Stimulated activated CD4-positive, alpha-beta T cell treated with anti-CD3 and anti-CD28 coated beads, Interleukin-4, amount 100 ng/mL, for 48 hours (primary cell): ENCODE data around the gene AOC2.

ENCODE experiments used
- DNase-seq, 2 donors: peaks; one replicate each; pipeline ENCODE4 v3.0.0-alpha.2; 2020; ENCODE audit warnings: low read depth in 2 of 2

The AOC2 gene, protein sequence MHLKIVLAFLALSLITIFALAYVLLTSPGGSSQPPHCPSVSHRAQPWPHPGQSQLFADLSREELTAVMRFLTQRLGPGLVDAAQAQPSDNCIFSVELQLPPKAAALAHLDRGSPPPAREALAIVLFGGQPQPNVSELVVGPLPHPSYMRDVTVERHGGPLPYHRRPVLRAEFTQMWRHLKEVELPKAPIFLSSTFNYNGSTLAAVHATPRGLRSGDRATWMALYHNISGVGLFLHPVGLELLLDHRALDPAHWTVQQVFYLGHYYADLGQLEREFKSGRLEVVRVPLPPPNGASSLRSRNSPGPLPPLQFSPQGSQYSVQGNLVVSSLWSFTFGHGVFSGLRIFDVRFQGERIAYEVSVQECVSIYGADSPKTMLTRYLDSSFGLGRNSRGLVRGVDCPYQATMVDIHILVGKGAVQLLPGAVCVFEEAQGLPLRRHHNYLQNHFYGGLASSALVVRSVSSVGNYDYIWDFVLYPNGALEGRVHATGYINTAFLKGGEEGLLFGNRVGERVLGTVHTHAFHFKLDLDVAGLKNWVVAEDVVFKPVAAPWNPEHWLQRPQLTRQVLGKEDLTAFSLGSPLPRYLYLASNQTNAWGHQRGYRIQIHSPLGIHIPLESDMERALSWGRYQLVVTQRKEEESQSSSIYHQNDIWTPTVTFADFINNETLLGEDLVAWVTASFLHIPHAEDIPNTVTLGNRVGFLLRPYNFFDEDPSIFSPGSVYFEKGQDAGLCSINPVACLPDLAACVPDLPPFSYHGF

DNA sequence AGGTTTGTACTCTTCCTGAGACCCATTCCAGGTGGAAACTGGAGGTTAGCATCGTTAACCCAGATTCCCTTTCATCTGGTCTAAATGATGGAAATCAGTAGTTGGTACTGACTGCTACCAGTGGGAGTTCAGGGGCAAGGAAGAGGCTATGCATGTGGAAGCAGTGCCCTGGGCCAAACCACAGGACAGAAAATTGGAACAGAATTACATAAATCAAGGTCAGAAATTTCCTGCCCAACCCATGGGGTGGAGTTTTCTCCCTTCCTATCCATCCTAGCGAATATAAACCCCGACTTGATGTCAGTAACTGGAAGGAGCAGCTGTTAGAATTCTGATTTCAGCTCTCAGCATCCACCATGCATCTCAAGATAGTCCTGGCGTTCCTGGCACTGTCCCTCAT lies at the start of gene AOC2:
TSS of gene AOC2 (plus strand) at position 310 of the 400 bp plus-strand sequence. CDS start at position 357, 47 bp downstream.
- DNase-seq, result no peak

DNA sequence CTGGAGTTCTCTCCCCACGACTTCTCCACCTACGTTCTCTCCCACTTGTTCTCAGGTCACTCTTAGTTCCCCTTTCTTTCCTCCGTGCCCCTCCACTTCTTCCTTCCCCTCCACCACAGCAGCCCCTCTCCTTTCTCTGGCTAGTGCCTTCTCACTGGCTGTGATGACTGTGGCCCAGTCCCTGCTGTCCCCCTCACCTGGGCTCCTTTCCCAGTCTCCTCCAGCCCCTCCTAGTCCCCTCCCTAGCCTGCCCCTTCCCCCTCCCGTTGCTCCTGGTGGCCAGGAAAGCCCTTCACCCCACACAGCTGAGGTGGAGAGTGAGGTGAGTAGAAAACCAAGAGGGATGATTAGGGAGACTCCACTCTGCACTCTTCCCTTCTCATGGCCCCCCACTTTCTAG lies 49.3 kb upstream of the AOC2 start:
- DNase-seq, result no peak

DNA sequence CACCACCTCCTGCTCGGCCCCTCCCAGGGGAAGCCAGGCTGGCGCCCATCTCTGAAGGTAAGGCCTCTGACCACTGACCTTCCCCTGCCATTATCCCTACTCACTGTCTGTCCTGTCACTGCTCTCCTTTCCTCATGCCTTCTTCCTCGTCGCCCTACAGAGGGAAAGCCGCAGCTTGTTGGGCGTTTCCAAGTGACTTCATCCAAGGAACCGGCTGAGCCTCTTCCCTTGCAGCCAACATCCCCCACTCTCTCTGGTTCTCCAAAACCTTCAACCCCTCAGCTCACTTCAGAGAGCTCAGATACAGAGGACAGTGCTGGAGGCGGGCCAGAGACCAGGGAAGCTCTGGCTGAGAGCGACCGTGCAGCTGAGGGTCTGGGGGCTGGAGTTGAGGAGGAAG lies 48.9 kb upstream of the AOC2 start:
- DNase-seq, result no peak

DNA sequence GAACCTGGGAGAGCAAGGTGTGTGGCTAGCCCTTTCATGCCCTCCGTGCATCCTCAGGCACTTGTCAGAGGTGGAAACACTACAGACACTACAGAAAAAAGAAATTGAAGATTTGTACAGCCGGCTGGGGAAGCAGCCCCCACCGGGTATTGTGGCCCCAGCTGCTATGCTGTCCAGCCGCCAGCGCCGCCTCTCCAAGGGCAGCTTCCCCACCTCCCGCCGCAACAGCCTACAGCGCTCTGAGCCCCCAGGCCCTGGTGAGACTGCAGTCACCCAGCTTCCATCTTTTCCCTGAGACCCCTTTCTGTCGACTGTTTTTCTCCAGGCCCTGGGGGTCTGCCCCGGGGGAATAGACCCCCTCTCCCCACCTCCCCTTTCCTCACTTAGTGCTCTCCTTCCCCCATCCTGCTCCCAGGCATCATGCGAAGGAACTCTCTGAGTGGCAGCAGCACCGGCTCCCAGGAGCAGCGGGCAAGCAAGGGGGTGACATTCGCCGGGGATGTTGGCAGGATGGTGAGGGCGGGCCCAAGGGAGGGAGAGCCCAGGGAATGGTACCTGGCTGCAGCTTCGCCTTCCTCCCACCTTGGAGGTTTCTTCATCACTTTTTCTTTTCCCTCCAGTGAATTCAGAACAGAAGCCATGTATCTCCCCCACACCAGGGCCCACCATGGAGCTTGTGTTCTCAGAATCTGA lies 48.2 kb upstream of the AOC2 start:
- no peak for DNase-seq

DNA sequence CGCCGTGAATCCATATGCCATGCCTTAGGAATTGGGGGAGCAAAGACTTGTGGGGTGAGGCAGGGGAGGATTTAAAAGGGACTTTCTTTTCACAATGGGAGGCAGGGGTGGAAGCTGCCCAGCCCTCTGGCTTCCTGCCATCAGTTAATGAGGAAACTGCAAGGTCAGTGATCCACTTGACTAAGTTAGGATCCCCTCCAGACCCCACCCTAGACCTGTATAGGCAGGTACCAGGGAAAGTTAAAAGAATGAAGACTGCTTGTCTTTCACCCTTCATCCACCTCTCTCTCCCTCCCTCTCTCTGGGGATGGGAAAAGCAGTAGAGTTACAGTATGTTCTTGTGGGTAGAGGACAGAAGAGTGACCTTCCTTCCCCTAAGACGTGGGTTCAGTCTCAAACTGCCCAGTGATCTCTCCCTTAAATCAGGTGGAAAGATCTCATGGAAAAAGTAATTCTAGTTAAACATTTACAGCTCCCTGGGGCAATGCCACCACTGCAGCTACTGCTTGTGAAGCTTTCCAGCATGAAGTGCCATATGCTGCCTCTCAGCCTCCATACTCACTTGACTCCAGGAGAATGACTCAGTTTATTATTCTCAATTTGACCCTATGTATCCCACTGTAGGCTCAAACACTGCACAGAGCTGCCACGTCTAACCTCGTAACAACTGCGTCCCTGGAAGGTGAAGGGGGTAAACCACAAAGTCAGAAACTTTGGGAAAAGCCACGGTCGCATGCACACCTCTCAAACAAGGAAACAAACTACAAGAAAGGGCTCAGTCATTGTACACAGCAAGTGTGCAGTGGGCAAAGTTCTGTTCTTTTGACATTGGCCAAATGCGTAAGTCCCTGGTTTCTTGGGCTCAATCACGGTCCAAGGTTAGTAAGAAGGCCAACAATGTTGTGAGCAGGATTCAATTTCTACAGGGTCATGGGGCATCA lies 47.0 kb upstream of the AOC2 start:
- DNase-seq, result no peak

DNA sequence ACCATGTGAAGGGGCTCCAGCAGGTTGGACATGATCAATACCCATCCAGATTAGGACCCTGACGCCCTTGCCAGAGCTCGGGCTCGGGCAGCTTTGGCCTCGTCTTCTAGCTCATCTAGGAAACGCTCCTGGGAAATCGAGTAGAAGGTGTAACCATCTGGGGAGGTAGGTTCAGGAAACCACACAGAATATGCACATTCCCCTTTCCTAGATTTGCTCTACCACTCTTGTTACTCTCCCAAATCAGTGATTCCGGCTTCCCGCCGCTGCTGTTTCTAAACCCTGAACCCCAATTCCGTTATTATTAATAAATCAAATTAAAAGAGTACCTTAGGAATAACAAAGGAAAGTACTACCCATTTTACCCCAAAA lies 46.4 kb upstream of the AOC2 start:
- DNase-seq, result no peak

DNA sequence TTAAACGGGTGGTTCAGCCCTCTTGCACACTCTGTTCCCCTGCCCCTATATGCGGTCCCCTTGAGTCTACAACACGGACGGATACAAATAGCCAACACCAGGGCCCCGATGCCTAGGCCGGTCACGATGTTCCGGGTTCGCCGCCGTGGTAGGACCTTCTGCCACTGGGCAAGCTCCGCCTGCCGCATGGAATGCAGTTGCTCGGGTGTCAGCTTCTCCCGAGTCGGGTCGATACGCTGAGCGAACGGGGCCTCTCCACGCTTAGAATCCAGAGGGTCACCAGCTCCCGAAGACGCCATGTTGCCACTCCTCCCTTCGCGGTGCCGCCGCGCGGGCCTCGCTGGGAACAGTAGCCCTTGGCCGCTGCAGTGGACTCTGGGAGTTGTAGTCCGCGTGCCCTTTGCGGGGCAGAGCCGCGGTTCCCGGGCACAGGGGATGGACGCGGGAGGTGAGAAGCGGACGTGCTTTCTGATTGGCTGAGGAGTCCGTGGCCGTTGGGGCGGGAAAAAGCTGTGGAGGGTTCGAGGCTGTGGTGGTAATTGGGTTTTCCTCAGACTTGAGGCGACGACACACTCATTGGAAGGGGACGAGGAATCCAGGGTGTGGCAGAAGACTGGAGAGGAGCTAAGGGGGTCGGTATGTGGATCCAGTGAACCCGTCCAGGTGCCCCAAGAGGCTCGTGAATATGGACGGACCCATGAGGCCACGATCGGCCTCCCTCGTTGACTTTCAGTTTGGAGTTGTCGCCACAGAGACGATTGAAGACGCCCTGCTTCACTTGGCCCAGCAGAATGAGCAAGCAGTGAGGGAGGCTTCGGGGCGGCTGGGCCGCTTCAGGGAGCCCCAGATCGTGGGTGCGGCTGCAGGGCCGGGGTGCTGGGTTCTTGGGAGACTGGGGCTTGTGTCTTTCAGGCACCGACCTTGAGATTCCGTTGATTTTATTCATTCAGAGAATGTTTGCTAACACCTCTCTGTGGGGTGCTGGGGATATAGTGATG lies 45.7 kb upstream of the AOC2 start, which contains the start of the genes CNTD1 and COA3:
TSS of gene CNTD1 (plus strand) at position 479 of the 998 bp plus-strand sequence. CDS start at position 686, 207 bp downstream.
TSS of gene COA3 (minus strand) at position 322 of the 998 bp plus-strand sequence. CDS start at position 299, 23 bp downstream.
- peak; percentile 78 to 81 for DNase-seq

DNA sequence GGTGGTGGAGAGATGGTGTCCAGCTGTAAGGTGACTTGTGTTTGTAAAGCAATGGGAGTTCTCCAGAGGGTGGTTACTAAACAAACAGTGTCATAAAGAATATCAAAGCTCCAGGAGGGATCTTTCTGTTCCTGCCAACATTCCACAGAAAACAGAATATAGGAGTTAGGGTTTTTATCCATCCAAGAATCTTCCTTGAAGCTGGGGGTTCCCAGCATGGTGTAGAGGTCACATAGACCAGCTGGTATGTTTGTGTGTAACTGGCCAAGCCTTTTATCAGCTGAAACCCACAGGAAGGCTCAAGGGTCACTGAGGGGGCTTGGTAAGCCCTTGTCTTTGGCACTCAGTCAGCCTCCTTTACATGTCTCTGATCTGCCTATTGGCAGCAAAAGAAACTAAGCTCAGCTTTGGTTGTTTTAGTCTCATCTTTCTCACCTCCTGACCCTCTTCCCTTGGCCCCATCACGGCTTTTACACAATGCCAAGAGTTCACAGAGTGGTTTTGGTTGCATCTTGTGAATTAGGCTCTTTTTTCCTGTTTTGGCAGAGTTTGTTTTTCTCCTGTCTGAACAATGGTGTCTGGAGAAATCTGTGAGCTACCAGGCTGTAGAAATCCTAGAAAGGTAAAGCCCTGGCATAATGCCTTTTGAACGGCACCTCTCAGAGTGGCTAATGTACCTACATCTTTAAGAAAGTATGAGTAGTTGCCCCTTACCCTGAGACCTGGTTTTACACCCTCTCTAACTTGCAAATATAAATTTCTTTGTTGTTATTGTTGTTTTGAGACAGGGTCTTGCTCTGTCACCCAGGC lies 41.1 kb upstream of the AOC2 start:
- no peak for DNase-seq

DNA sequence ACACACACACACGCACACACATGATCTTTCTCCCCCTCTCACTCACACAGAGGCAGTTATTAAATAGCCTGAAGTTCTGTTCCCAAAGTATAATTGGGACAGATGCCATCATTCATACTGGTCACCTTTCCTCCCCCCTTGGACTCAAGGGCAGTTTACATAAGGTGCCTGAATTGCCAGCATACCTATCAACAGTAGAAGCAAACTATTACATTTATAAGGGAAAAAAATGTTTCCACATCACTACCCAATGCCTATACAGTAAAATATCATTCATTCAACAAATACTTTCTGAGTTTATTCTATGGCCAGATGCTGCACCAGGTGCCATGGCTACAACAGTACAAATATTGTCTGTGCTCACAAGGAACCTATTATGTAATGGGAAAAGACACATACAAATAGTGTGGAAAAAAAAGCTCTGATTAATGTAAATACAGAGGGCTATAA lies 39.4 kb upstream of the AOC2 start:
- DNase-seq, result no peak

DNA sequence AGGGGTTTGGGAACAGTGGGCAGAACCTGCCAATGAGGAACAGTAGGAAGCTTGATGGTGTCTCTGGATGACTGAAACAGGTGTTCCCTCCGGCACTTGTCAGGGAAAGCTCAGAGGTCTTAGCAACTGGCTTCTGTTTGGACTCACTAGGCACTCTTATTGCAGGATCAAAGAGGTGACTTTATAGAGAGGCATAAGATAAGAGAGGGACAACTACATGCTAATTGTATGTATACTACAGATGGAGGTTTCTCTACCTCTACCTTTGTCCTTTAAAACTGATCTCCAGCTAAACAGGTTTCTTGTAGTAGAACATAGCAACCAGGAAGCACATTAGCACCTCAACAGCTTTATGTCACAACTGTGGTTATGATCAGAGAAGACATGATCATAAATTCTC lies 38.1 kb upstream of the AOC2 start:
- no peak for DNase-seq

DNA sequence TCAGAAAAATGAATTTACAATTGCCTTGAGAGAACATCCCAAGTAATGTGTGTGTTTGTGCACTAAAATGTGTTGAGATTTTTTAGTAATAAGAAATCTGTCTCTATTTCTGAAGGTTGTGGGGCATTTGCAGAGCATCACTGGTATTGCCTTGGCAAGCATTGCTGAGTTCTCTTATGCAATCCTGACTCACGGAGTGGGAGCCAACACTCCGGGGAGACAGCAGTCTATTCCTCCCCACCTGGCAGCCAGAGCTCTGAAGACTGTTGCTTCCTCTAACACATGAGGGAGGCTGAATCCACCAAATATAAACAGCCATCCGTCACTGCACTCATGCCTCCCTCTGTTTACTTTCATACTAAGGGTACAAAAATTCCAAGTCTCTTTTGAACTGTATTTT lies 35.1 kb upstream of the AOC2 start:
- no peak for DNase-seq

DNA sequence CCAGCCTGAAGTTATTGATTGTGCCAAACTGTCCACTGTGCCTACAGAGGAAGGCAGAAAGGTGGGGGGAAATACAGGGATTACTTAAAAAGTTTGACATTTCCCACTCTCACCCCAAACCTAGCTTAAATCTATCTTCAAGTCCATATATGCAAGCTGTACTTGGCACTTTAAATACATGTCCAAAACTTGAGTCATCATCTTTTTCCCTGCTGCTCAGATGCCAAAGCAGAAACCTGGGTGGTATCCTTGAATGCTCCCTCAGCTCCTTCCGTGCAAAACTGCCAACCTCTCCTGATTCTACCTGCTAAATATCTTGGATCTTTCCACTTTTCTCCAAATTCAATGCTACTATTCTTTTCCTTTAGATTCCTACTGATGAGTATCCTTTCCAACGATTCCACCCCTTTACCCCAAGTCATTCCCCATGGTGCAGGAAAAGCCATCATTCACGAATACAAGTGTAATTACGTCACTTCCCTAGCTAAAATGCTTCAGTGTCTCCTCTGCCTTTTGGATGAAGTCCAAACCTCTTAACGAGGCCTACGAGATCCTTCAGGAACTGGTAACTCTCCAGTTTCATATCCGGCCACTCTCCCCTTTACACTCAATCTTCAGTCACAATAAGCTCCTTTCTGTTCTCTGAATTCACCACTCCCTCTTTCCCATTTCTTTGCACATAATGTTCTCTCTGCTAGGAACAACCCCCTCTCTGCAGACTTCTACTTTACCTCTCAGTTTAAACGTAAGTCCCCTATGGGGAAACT lies 29.6 kb upstream of the AOC2 start:
- no peak for DNase-seq

DNA sequence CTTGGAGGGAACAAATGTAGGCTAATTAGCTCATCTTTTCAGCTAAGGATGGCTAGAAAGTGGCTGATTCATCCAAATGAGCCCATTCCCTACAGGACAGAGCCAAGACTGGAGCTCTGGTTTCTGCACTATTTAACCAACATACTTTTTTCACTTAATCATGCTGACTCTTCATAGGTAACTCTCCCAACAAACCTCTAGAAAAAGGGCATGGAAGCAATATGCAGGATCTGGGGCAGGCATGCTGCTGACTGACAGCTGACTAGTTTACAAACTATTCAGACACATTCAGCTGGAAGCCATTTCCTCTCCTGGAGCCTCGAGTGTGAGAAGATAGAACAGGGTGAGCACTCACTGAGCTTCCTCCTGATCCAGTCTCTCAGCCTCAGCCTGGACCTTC lies 26.5 kb upstream of the AOC2 start:
- DNase-seq, result no peak

DNA sequence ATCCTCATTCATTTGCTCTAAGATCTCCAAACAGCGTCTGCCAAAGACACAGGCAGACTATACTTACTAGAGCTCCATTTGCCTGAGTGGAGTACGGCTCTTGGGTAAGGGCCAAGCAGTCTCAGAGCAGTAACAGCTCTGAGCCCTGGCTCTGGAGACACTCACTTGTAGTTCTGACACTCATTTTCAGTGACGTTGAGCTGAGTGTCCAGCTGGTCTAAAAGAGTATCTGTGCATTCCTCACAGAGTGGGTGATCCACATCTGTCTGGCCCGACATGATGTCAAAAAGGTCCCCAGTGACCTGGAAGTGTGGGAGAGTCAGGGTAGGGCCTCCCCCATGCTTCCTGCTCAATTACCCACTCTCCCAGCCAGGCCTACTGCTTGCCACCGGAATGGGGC lies 26.0 kb upstream of the AOC2 start:
- no peak for DNase-seq

DNA sequence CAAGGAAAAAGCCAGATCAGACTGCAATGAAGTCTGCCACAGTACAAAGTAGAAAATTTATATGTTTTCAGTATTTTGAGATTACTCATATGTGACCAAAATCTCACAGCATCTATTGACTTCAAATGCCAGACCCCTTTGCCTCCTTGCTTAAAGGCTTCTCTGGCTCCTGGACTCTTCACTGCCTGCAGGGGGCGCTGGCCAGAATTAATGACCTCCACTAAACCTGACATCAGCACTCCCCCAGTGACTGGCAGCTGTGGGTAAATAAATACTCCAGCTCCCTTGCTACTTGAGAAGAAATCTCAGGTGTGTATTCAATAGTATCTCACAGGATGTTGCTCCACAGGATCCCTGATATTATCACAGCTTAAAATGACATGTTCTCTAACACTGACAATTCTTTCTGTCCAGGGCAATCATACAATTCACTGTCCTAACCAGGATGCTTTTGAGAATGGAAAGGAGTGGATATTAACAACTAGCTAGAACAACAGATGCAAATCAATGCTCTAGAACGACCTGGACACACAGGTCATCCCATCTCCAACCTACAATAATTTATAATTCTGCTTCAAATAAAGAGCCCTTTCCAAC lies 24.3 kb upstream of the AOC2 start:
- peak; percentile 67 to 71 for DNase-seq

DNA sequence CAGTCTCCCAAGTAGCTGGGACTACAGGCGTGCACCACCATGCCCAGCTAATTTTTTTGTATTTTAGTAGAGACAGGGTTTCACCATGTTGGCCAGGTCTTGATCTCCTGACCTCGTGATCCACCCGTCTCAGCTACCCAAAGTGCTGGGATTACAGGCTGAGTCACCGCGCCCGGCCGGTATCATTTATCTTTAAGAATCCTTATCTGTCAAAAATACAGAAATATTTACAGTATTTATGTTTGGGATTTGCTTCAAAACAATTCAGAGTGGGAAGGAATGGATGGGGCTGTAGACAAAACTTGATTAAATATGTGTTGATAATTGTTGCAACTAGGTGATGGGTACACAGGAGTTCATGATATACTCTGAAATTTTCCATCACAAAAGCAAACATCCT lies 23.2 kb upstream of the AOC2 start:
- no peak for DNase-seq

DNA sequence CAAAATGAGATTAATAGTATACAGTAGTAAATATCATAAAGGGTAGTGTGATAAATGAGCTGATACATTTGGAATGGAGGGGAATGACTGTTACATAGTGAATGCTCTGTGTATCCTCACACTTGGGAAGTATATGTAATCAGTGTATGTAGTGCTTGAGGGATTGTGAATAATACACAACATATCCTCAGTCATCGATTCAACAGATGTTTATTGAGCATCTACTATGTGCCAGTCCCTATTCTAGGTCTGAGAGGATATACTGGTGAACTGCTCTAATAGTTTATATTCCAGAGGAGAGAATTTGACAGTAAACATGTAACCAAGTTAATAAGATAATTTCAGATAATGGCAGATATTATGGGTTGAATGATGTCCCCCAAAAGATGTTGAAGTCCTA lies 16.9 kb upstream of the AOC2 start:
- no peak for DNase-seq

DNA sequence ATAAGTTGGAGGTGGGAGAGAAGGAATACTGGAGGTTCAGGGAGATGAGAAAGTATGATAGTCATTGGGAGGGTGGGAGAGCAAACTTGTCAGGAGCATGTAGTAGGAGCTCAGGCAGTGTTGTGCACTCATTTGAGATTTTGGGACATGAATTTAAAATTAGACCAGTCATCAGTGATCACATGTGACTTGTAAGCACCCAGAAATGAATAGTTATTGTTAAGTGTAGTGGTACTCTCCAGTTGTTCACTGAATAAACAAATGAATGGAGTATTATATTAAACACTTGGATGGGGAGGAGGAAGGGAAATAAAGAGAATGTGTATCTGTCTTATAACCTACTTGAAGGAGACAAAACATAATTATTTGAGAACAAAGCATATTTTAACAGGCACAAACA lies 13.4 kb upstream of the AOC2 start:
- no peak for DNase-seq
